ENCODE measurements around the gene THAP4. TPM values are rescaled to one million over a fixed set of nuclear protein-coding genes. Genes with fewer than 3 reads are reported as not detected.
A peak's percentile ranks its signal among the peaks of the same experiment; 100 is the strongest.

Gene THAP4
- total RNA-seq, 1 experiment from 2014 or later: 33.5 TPM

- no peak for DNase-seq (ENCODE audit: low read depth)
These were observed 86.1 kb downstream of the THAP4 start for GRCh38 chr2:241550616-241551580.

GRCh38 chr2:241548451-241548835, 88.5 kb downstream of the THAP4 start:
- DNase-seq (ENCODE audit: low read depth): no peak

GRCh38 chr2:241547781-241548450, 89.0 kb downstream of the THAP4 start:
- no peak for DNase-seq (ENCODE audit: low read depth)

GRCh38 chr2:241546771-241547498, 90.0 kb downstream of the THAP4 start:
- DNase-seq (ENCODE audit: low read depth): peak; percentile 87

GRCh38 chr2:241545523-241546473, 91.2 kb downstream of the THAP4 start:
- DNase-seq (ENCODE audit: low read depth): no peak

- peak; percentile 72 for DNase-seq (ENCODE audit: low read depth)
These were observed 91.9 kb downstream of the THAP4 start for GRCh38 chr2:241545106-241545505.

GRCh38 chr2:241542278-241542605, 94.7 kb downstream of the THAP4 start:
- no peak for DNase-seq (ENCODE audit: low read depth)

GRCh38 chr2:241541564-241542277, 95.2 kb downstream of the THAP4 start:
- DNase-seq (ENCODE audit: low read depth): no peak

- peak; percentile 53 for DNase-seq (ENCODE audit: low read depth)
These were observed 96.0 kb downstream of the THAP4 start for GRCh38 chr2:241540771-241541561.

GRCh38 chr2:241540401-241540770, 96.6 kb downstream of the THAP4 start:
- DNase-seq (ENCODE audit: low read depth): no peak

GRCh38 chr2:241539616-241540374, 97.2 kb downstream of the THAP4 start:
- no peak for DNase-seq (ENCODE audit: low read depth)

- DNase-seq (ENCODE audit: low read depth): no peak
These were observed 97.9 kb downstream of the THAP4 start for GRCh38 chr2:241538838-241539615.

- no peak for DNase-seq (ENCODE audit: low read depth)
These were observed 100.9 kb downstream of the THAP4 start for GRCh38 chr2:241535871-241536655.

GRCh38 chr2:241534701-241535375, 102.1 kb downstream of the THAP4 start:
- no peak for DNase-seq (ENCODE audit: low read depth)

All from RPMI7951 (cell line).